Right lobe of liver (tissue), 6 donors: ENCODE data around the gene SGCD. TPM values are rescaled to one million over a fixed set of nuclear protein-coding genes. Genes with fewer than 3 reads are reported as not detected.

Experiments
- ATAC-seq, 4 donors: fragments of 200-7000 bp; cut with Tn5 transposase; one replicate each; pipeline ENCODE4 v1.9.1; 2020; ENCODE audit warnings: mild to moderate bottlenecking in 4 of 4, moderate library complexity in 4 of 4
- DNase-seq, 3 donors: peaks; one replicate each; pipeline ENCODE4 v3.0.0-alpha.2; 2020
- H3K27ac ChIP-seq, 3 donors: fragments of 200-600 bp; one replicate each; pipeline ENCODE4 v1.8.0; 2022
- H3K27me3 ChIP-seq, 2 donors: fragments of 200-600 bp; one replicate each; pipeline ENCODE4 v1.8.0; 2022
- H3K36me3 ChIP-seq, 4 donors: fragments of 200-600 bp; sonication (generic) in 1 of 4; one replicate each; pipeline versions ENCODE4 v1.5.1 to v1.8.0; 2017 to 2022; ENCODE audit warnings: control low read depth in 1 of 4
- H3K4me1 ChIP-seq, 4 donors: fragments of 200-600 bp; sonication (generic) in 1 of 4; one replicate each; pipeline versions ENCODE4 v1.5.1 to v1.8.0; 2017 to 2022; ENCODE audit warnings: control low read depth in 1 of 4
- H3K4me3 ChIP-seq, 3 donors: fragments of 200-600 bp; one replicate each; pipeline ENCODE4 v1.8.0; 2022
- H3K9me3 ChIP-seq, 4 donors: fragments of 200-600 bp; sonication (generic) in 1 of 4; one replicate each; pipeline versions ENCODE4 v1.5.1 to v1.8.0; 2017 to 2022; ENCODE audit warnings: control low read depth in 1 of 4
- CTCF ChIP-seq, 4 donors: fragments of 200-600 bp in 3 of 4; fragments of 450-650 bp in 1 of 4; IDR thresholded peaks; one replicate each; pipeline versions ENCODE4 v1.5.1 to v1.8.0; 2016 to 2022; ENCODE audit warnings: antibody characterized with exemption in 4 of 4, mild to moderate bottlenecking in 2 of 4
- POLR2A ChIP-seq: fragments of 450-650 bp; IDR thresholded peaks from one replicate; pipeline ENCODE4 v1.6.1; 2017; ENCODE audit warnings: antibody characterized with exemption, mild to moderate bottlenecking
- WGBS: methylation state at CpG from one replicate; pipeline ENCODE4 v1.1.6; 2018; ENCODE audit warnings: low coverage, low lambda C conversion rate; ENCODE audit not compliant: insufficient coverage; ENCODE audit errors: missing lambda C conversion rate; 5-methylcytosine and 5-hydroxymethylcytosine counted together
- intact Hi-C, 2 donors: fragments of 100-400 bp; cut with DNase I; formaldehyde crosslinking; loops; one replicate each; pipeline versions ENCODE4 v1.11.2 to v1.14.1; 2022
- total RNA-seq, 6 experiments: library from RNA; depleted of rRNA in 2 of 6; stranded (reverse); fragments of >200 nt in 2 of 6; fragmentation: NEBNext Ultra II Directional in 3 of 6; extraction: Animal tissue kit (Norgen Biotek cat#: 25700) in 3 of 6; gene quantifications; one replicate each; pipeline versions ENCODE4 v1.1.0 to v1.2.4, GENCODE V29; 2016 to 2023
- donor health status: DM: no; HTN: yes; CAD: no.
- donor health status: DM: no; HTN: no; CAD: no.
- donor health status: DM: no; HTN: no; CAD: no.
- donor health status: DM: no; HTN: yes; CAD: no.
- donor health status: DM: no; HTN: yes; CAD: no.

SGCD gene
- total RNA-seq, 6 experiments from 2014 or later: 0.31 to 3.1 (median 0.95) TPM

GRCh38 chr5:156758011-156758791 lies 431.2 kb downstream of the SGCD start:
- no peak for TF ChIP-seq POLR2A
- TF ChIP-seq CTCF (IDR thresholded peaks at IDR 0.05): no peak
- 67% methylated on average over 2 of the region's 2 CpGs for WGBS
- no peak for ATAC-seq

GRCh38 chr5:156759156-156759555 lies 432.2 kb downstream of the SGCD start:
- Histone ChIP-seq H3K4me3 (no peak overlapping the region), H3K27ac (no peak overlapping the region), H3K27me3 (no peaks in the 10 kb centered on the region), H3K36me3 (no peaks in the 10 kb centered on the region), H3K9me3 (no peaks in the 10 kb centered on the region), H3K4me1 (no peaks in the 10 kb centered on the region)
- DNase-seq (no peak), ATAC-seq (no peak)
- intact Hi-C loops: no loop called here
- WGBS: 84% methylated on average over 11 of the region's 11 CpGs
- no peak for TF ChIP-seq CTCF (IDR thresholded peaks at IDR 0.05)

More at GRCh38 chr5:156758011-156758791, 431.2 kb downstream of the SGCD start:
- no peak for DNase-seq
- Histone ChIP-seq H3K36me3 (no peaks in the 10 kb centered on the region), H3K27me3 (no peaks in the 10 kb centered on the region), H3K4me1 (no peaks in the 10 kb centered on the region), H3K9me3 (no peaks in the 10 kb centered on the region), H3K4me3 (no peak overlapping the region), H3K27ac (no peak overlapping the region)
- intact Hi-C loops: no loop called here

- no peak overlapping the region for H3K27ac ChIP-seq
- intact Hi-C loops: no loop called here
- H3K36me3 ChIP-seq: no peaks in the 10 kb centered on the region
- no peaks in the 10 kb centered on the region for H3K27me3 ChIP-seq
- no peak for DNase-seq
- H3K4me3 ChIP-seq: no peak overlapping the region
- H3K9me3 ChIP-seq: no peaks in the 10 kb centered on the region
- TF ChIP-seq CTCF (IDR thresholded peaks at IDR 0.05) (no peak), POLR2A (no peak)
- no peaks in the 10 kb centered on the region for H3K4me1 ChIP-seq
- no peak for ATAC-seq
Observed at GRCh38 chr5:156762771-156763170, 435.8 kb downstream of the SGCD start.

DNA sequence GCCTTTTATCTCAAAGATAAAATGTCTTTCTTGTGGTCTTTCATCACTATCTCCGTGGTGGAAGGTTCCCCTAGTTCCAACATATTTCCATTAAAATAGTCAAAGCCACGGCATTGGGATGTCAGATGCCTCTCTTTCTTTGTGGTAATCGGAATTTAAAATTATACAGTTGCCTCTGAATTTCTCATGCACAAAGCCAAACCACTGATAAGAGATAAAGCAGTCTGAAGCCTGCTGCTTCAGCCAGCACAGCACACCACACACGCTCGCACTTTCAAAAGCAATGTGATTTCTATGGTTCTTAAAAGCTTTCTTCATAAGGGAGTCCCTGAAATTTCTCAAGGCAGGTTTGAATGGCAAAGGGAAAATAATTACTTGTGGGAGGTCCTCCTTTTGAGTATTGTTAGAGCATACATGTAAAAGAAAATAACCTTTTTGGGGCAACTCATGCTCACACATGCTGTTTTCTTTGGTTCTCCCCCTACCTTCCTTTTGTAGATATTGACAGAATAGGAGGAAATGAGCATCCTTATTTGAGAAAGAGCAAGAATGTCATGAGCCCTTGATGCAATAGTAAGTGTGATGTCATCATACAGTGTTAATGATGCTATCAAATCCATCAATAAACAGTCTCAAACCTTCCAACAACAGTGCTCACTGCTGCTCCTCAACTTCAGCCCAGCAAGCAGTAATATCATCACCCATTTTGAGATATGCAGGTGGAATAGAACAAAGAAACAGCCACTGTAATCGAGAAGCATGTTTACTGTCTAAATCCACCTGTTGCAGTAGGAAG lies 437.4 kb downstream of the SGCD start:
- ATAC-seq (no peak), DNase-seq (no peak)
- intact Hi-C loops: no loop called here
- H3K4me3 ChIP-seq: no peak overlapping the region
- TF ChIP-seq CTCF (IDR thresholded peaks at IDR 0.05): no peak
- TF ChIP-seq POLR2A: no peak
- WGBS: 60% methylated on average over 6 of the region's 6 CpGs
- no peaks in the 10 kb centered on the region for H3K36me3 ChIP-seq
- no peaks in the 10 kb centered on the region for H3K9me3 ChIP-seq
- no peaks in the 10 kb centered on the region for H3K4me1 ChIP-seq
- H3K27ac ChIP-seq: no peak overlapping the region
- H3K27me3 ChIP-seq: no peaks in the 10 kb centered on the region
